H1 (cell line): ENCODE results near the gene TSEN54. TPM values are rescaled to one million over a fixed set of nuclear protein-coding genes. Genes with fewer than 3 reads are reported as not detected.

Source experiments
- CTCF ChIA-PET: fragments of 300-600 bp; sonication (Branson Sonifier 250); formaldehyde crosslinking; loops from one replicate; lab custom pipeline; 2021; ENCODE audit not compliant: partially characterized antibody; lab: Charles Lee
- POLR2A ChIA-PET: fragments of 300-600 bp; sonication (Branson Sonifier 250); formaldehyde crosslinking; loops from one replicate; lab custom pipeline; 2021; ENCODE audit warnings: inconsistent platforms; ENCODE audit not compliant: partially characterized antibody; lab: Charles Lee
- DNase-seq, 2 experiments: peaks; one replicate each; pipeline versions ENCODE4 v3.0.0 to v3.0.0-alpha.2; 2010 to 2022; ENCODE audit warnings: low spot score in 2 of 2, low read depth in 1 of 2, mixed read lengths in 1 of 2
- FAIRE-seq: peaks from 2 replicates; lab custom pipeline; 2011; peaks lifted over from hg19 to GRCh38; lab: Jason Lieb, UNC
- H2AFZ ChIP-seq: 2 replicates; pipeline ENCODE4 v1.8.1; 2012; ENCODE audit warnings: low read length, inconsistent platforms
- H2AK5ac ChIP-seq: 2 replicates; pipeline ENCODE4 v1.6.1; 2013; ENCODE audit warnings: low read depth, low read length
- H2BK120ac ChIP-seq: replicated peaks from 2 replicates; pipeline ENCODE3; 2013; ENCODE audit warnings: low read depth, low read length, inconsistent platforms
- H2BK12ac ChIP-seq: 2 replicates; pipeline ENCODE4 v1.6.1; 2013; ENCODE audit warnings: low read depth, low read length
- H2BK15ac ChIP-seq: 2 replicates; pipeline ENCODE4 v1.6.1; 2013; ENCODE audit warnings: low read length
- H2BK20ac ChIP-seq: 2 replicates; pipeline ENCODE4 v1.6.1; 2013; ENCODE audit warnings: low read length
- H2BK5ac ChIP-seq: 2 replicates; pipeline ENCODE4 v1.6.1; 2013; ENCODE audit warnings: low read depth, low read length
- H3K14ac ChIP-seq: 2 replicates; pipeline ENCODE4 v1.6.1; 2013; ENCODE audit warnings: inconsistent platforms; ENCODE audit not compliant: insufficient read length
- H3K18ac ChIP-seq: 2 replicates; pipeline ENCODE4 v1.6.1; 2013; ENCODE audit warnings: low read length; ENCODE audit errors: extremely low read depth
- H3K23ac ChIP-seq: 2 replicates; pipeline ENCODE4 v1.6.1; 2013; ENCODE audit warnings: inconsistent platforms; ENCODE audit not compliant: insufficient read length
- H3K23me2 ChIP-seq: 2 replicates; pipeline ENCODE4 v1.6.1; 2013; ENCODE audit warnings: low read depth, low read length
- H3K27ac ChIP-seq: 2 replicates; pipeline ENCODE4 v1.6.1; 2011; ENCODE audit warnings: low read depth, low read length, inconsistent platforms
- H3K27me3 ChIP-seq, 4 experiments: replicated peaks in 1 of 4; 1 replicate in 1 of 4; 2 replicates in 3 of 4; pipeline versions ENCODE4 v1.6.1 to v1.8.1; 2011 to 2013; ENCODE audit warnings: low read length in 3 of 4, mild to moderate bottlenecking in 3 of 4, inconsistent platforms in 2 of 4, mixed read lengths in 2 of 4, moderate library complexity in 1 of 4; ENCODE audit not compliant: control insufficient read depth in 3 of 4, insufficient read depth in 3 of 4; ENCODE audit errors: extremely low read depth in 1 of 4
- H3K36me3 ChIP-seq, 4 experiments: 2 replicates each; pipeline versions ENCODE4 v1.6.1 to v1.8.1; 2011 to 2013; ENCODE audit warnings: mild to moderate bottlenecking in 4 of 4, low read length in 3 of 4, moderate library complexity in 2 of 4, control low read depth in 1 of 4, inconsistent platforms in 1 of 4; ENCODE audit not compliant: insufficient read depth in 4 of 4, control insufficient read depth in 2 of 4
- H3K4ac ChIP-seq: replicated peaks from 2 replicates; pipeline ENCODE3; 2013; ENCODE audit warnings: low read length, low read depth, mixed read lengths, inconsistent platforms; ENCODE audit not compliant: insufficient read length
- H3K4me1 ChIP-seq, 4 experiments: replicated peaks in 1 of 4; 1 replicate in 1 of 4; 2 replicates in 3 of 4; pipeline versions ENCODE4 v1.6.1 to v1.8.1; 2011 to 2013; ENCODE audit warnings: low read length in 3 of 4, inconsistent platforms in 2 of 4, mixed read lengths in 1 of 4; ENCODE audit not compliant: insufficient read depth in 4 of 4, control insufficient read depth in 3 of 4
- H3K4me2 ChIP-seq, 2 experiments: 2 replicates each; pipeline versions ENCODE4 v1.6.1 to v1.8.1; 2011 to 2013; ENCODE audit warnings: low read depth in 2 of 2, low read length in 2 of 2, control low read depth in 1 of 2, inconsistent platforms in 1 of 2, mild to moderate bottlenecking in 1 of 2; ENCODE audit not compliant: insufficient read depth in 1 of 2
- H3K4me3 ChIP-seq, 4 experiments: fragments of 200-600, 300-600 bp in 1 of 4; sonication (generic), shearing (Covaris generic), sonication (Bioruptor Twin) in 1 of 4; 2 replicates each; pipeline versions ENCODE4 v1.5.1 to v1.8.1; 2011 to 2016; ENCODE audit warnings: low read length in 4 of 4, low read depth in 3 of 4, control low read depth in 2 of 4, inconsistent platforms in 2 of 4, mild to moderate bottlenecking in 2 of 4, mixed read lengths in 1 of 4, moderate library complexity in 1 of 4; ENCODE audit not compliant: insufficient read depth in 2 of 4; ENCODE audit errors: extremely low read depth in 1 of 4
- H3K56ac ChIP-seq: replicated peaks from 2 replicates; pipeline ENCODE3; 2013; ENCODE audit warnings: low read depth, mild to moderate bottlenecking, mixed read lengths, low read length, inconsistent platforms; ENCODE audit not compliant: insufficient read length
- H3K79me1 ChIP-seq: 2 replicates; pipeline ENCODE4 v1.6.1; 2013; ENCODE audit warnings: low read depth, low read length, control low read depth
- H3K79me2 ChIP-seq, 2 experiments: 2 replicates each; pipeline versions ENCODE4 v1.6.1 to v1.8.1; 2012 to 2013; ENCODE audit warnings: low read length in 2 of 2, mild to moderate bottlenecking in 2 of 2, inconsistent platforms in 1 of 2; ENCODE audit not compliant: insufficient read depth in 2 of 2, control insufficient read depth in 1 of 2
- H3K9ac ChIP-seq, 4 experiments: replicated peaks in 1 of 4; 1 replicate in 1 of 4; 2 replicates in 3 of 4; pipeline versions ENCODE4 v1.6.1 to v1.8.1; 2011 to 2013; ENCODE audit warnings: low read depth in 3 of 4, low read length in 3 of 4, control low read depth in 2 of 4, mild to moderate bottlenecking in 2 of 4, moderate library complexity in 2 of 4, inconsistent platforms in 1 of 4; ENCODE audit errors: extremely low read depth in 1 of 4
- H3K9me3 ChIP-seq, 2 experiments: 2 replicates each; pipeline versions ENCODE4 v1.6.1 to v1.8.1; 2012 to 2013; ENCODE audit warnings: mild to moderate bottlenecking in 2 of 2, moderate library complexity in 2 of 2, control low read depth in 1 of 2, inconsistent platforms in 1 of 2, low read depth in 1 of 2, low read length in 1 of 2, mixed read lengths in 1 of 2; ENCODE audit not compliant: insufficient read depth in 2 of 2
- H4K20me1 ChIP-seq, 2 experiments: replicated peaks in 1 of 2; 2 replicates each; pipeline versions ENCODE3 to v1.8.1; 2011 to 2013; ENCODE audit warnings: inconsistent platforms in 2 of 2, low read length in 2 of 2, mild to moderate bottlenecking in 1 of 2; ENCODE audit not compliant: insufficient read depth in 2 of 2, control insufficient read depth in 1 of 2
- H4K5ac ChIP-seq: 2 replicates; pipeline ENCODE4 v1.6.1; 2013; ENCODE audit warnings: low read length, low read depth, mixed read lengths, inconsistent platforms; ENCODE audit not compliant: insufficient read length
- H4K8ac ChIP-seq: 2 replicates; pipeline ENCODE4 v1.8.0; 2013; ENCODE audit warnings: mild to moderate bottlenecking, moderate library complexity, low read length, inconsistent platforms; ENCODE audit not compliant: insufficient read depth; ENCODE audit errors: extremely low read depth
- H4K91ac ChIP-seq: replicated peaks from 2 replicates; pipeline ENCODE3; 2013; ENCODE audit warnings: low read length, mixed read lengths, inconsistent platforms; ENCODE audit not compliant: insufficient read length
- POLR2AphosphoS5 ChIP-seq: IDR thresholded peaks from 2 replicates; pipeline ENCODE4 v1.6.1; 2011; ENCODE audit warnings: low read depth, low read length
- WGBS, 2 experiments: shearing (Covaris generic) in 1 of 2; methylation state at CpG; one replicate each; pipeline versions ENCODE4 v1.1.6 to v1.1.7; 2013 to 2015; ENCODE audit warnings: low lambda C conversion rate in 2 of 2, mixed read lengths in 2 of 2, inconsistent platforms in 1 of 2, low coverage in 1 of 2, missing lambda C conversion rate in 1 of 2; ENCODE audit not compliant: insufficient replicate concordance in 2 of 2, insufficient coverage in 1 of 2, insufficient read length in 1 of 2; ENCODE audit errors: extremely low coverage in 1 of 2, missing lambda C conversion rate in 1 of 2; 5-methylcytosine and 5-hydroxymethylcytosine counted together
- polyA plus RNA-seq, 7 experiments: library from polyadenylated mRNA; depleted of rRNA in 3 of 7; stranded (reverse) in 5 of 7; unstranded in 2 of 7; fragments of >200 nt in 5 of 7; fragments of 200-250 nt in 2 of 7; gene quantifications; 1 replicate in 5 of 7; 2 replicates in 1 of 7; 4 replicates in 1 of 7; pipeline versions ENCODE4 v1.2.1 to v1.2.3, GENCODE V29; 2011 to 2013; ENCODE audit warnings: missing spikeins in 2 of 7, mixed read lengths in 2 of 7
- total RNA-seq: library from RNA; stranded (reverse); fragmentation: NEBNext Ultra II Directional; extraction: Animal tissue kit (Norgen Biotek cat#: 25700); gene quantifications from 2 replicates; pipeline ENCODE4 v1.2.1, GENCODE V29; 2021
- TF ChIP-seq, protein P1 (sequence below): IDR thresholded peaks from 2 replicates; pipeline ENCODE4 v1.6.1; 2011; ENCODE audit warnings: low read depth, mild to moderate bottlenecking, low read length; ENCODE audit not compliant: insufficient read depth

TSEN54 gene
- total and polyA plus RNA-seq, 2 of the 8 experiments (the other 6 are each of a cell fraction or from before 2014, with no cell fraction given), result 43.6 to 60.3 TPM

DNA sequence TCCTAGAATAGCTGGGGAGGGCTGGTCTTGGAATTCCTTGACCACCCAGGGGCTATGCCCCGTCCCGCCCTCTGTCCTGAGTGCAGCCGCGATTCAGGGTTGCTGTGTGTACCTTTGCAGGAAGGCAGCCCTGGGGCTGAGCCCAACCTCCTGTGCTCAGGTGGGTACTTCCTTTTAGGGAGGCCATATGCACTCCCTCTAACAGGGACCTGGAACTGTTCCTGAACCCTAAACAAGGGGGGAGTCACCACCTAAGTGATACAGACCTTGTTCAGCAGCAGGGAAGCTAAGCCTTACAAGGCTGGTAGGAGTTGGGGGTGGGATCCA lies 33.8 kb downstream of the TSEN54 start:
- no peaks in the 10 kb centered on the region for H3K79me2 ChIP-seq
- 0 out of 2 replicates have a peak overlapping the region, but pooled peaks have one; percentile 99 for H2BK5ac ChIP-seq
- H2BK20ac ChIP-seq, result no peak overlapping the region
- H3K4ac ChIP-seq, result no peak overlapping the region
- H3K27ac ChIP-seq, result peak overlapping the region; percentile 87; the same call in 1 of the 2 replicates
- no peaks in the 10 kb centered on the region for H3K79me1 ChIP-seq
- H3K56ac ChIP-seq, result no peak overlapping the region
- POLR2A ChIA-PET, result interaction anchor here (0.9 to 2.9 kb wide), 2 partner anchors 24 to 26 kb away, joined by 3 to 19 read pairs; partner anchors contain the start of gene LLGL2
- peak overlapping the region; percentile 11 to 60 (median 42); a peak in 6 of 8 replicates for H3K4me3 ChIP-seq
- H3K23me2 ChIP-seq, result peaks cover 1% of the 10 kb centered on the region; the same call in 1 of the 2 replicates
- TF ChIP-seq, protein P1, sequence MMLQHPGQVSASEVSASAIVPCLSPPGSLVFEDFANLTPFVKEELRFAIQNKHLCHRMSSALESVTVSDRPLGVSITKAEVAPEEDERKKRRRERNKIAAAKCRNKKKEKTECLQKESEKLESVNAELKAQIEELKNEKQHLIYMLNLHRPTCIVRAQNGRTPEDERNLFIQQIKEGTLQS, result no peak
- TF ChIP-seq POLR2AphosphoS5, result 0 out of 2 replicates have a peak, but pooled peaks have one; percentile 38
- TF ChIP-seq, all 59 proteins: peak for 1
- H3K9ac ChIP-seq, result peak overlapping the region in 2 of 4 experiments; percentile 43 to 56; a peak in 1 of 7 replicates
- H3K9me3 ChIP-seq, result no peaks in the 10 kb centered on the region
- H3K4me2 ChIP-seq, result peak overlapping the region; percentile 48 to 87
- H3K23ac ChIP-seq, result no peak overlapping the region
- 0 out of 2 replicates have a peak overlapping the region, but pooled peaks have one; percentile 9 for H2BK12ac ChIP-seq
- H4K91ac ChIP-seq, result no peak overlapping the region
- no peak overlapping the region for H2AFZ ChIP-seq
- CTCF ChIA-PET, result interaction anchor here (0.6 to 2.6 kb wide), 6 partner anchors 30 to 83 kb away, joined by 3 to 7 read pairs (median 5); partner anchors contain the start of genes SMIM5 and TSEN54
- H3K14ac ChIP-seq, result no peak overlapping the region
- no peak overlapping the region for H4K8ac ChIP-seq
- 4% methylated on average over 4 of the region's 4 CpGs; no CpG with 5 or more reads in 1 of the 2 experiments for WGBS, 2 experiments
- no peak overlapping the region; the same call in 1 of the 2 replicates for H2BK15ac ChIP-seq
- H3K4me1 ChIP-seq, result peaks cover 10 to 22% (median 14%) of the 10 kb centered on the region in 4 experiments
- no peaks in the 10 kb centered on the region for H3K36me3 ChIP-seq
- H4K20me1 ChIP-seq, result no peaks in the 10 kb centered on the region
- FAIRE-seq (peak; percentile 52), DNase-seq (no peak)
- H2AK5ac ChIP-seq, result no peak overlapping the region
- H3K27me3 ChIP-seq, result no peaks in the 10 kb centered on the region
- peak overlapping the region; percentile 67 for H4K5ac ChIP-seq
- peak overlapping the region; percentile 72 for H3K18ac ChIP-seq
- H2BK120ac ChIP-seq, result no peak overlapping the region
